ENCODE measurements around the gene TCF4.

Gene TCF4

DNA sequence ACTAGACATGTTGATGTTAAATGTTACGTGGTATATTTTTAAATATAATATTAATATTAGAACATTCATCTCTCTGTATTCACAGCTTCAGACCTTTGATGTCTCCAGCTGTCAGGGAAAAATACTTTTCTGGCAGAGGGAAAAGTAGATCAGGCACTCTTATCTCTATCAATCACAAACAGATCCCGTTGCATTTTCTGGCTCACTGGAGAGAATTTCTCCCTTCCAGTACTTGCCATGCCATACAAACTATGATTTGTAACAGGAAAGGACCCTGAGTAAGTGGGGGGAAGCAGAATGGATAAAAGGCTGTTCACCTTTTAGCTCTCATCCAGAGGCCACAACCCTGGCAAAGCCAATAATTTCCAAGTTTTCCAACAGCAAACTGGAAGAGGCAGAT is 158.0 kb downstream of the TCF4 start:
- DNase-seq = no peak
- ChIA-PET POLR2A (no interaction called here), CTCF (no interaction called here)

DNA sequence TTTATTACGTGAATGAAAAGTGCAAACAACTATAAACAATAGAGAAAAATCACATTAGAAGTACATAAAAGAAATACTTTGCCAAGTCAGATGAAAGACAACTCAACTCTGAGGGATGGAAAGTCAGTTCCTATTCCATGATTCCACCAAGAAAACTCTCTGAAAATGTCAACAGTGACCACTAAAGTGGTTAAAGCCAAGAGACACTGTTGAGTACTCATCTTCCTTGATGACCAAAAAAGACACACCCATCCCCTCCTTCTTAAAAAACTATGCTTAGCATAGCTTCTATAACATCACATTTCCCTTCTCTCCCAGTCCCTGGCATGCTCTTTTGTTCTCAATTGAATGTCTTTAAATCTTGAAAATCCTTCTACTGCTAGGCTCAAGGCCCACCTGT is 160.0 kb downstream of the TCF4 start:
- Histone ChIP-seq H3K4me1 (ENCODE audit: control extremely low read depth in 1 of 4, control insufficient read depth in 4 of 4, insufficient read depth in 4 of 4, low read length in 3 of 4) (no peaks in the 10 kb centered on the region), H3K36me3 (ENCODE audit: control insufficient read depth in 4 of 4, insufficient read depth in 4 of 4, low read length in 3 of 4) (no peaks in the 10 kb centered on the region), H3K27me3 (replicated peaks in 2 of 5; ENCODE audit: control insufficient read depth in 4 of 5, insufficient read depth in 5 of 5, low read length in 4 of 5) (no peaks in the 10 kb centered on the region), H3K4me3 (ENCODE audit: control insufficient read depth in 1 of 7, extremely low read depth in 1 of 7, insufficient read depth in 4 of 7, low read depth in 2 of 7, low read length in 6 of 7) (no peak overlapping the region), H3K9me3 (ENCODE audit: control extremely low read depth in 1 of 5, control insufficient read depth in 4 of 5, insufficient read depth in 2 of 5, low read depth in 1 of 5, low read length in 4 of 5) (no peaks in the 10 kb centered on the region), H3K27ac (ENCODE audit: insufficient read depth in 1 of 2, low read depth in 1 of 2, low read length in 2 of 2, poor library complexity in 1 of 2, severe bottlenecking in 2 of 2) (no peak overlapping the region)
- no peak for DNase-seq
- no CpG with 5 or more reads among the region's 1 CpG for WGBS (ENCODE audit: insufficient coverage)
- ChIA-PET POLR2A (no interaction called here), CTCF (interaction anchor here (0.7 kb wide), 1 partner anchor 12 kb away, joined by 3 read pairs; no protein-coding TSS in a partner anchor)

More for the DNA sequence above, 158.0 kb downstream of the TCF4 start:
- Histone ChIP-seq H3K4me3 (ENCODE audit: control insufficient read depth in 1 of 7, extremely low read depth in 1 of 7, insufficient read depth in 4 of 7, low read depth in 2 of 7, low read length in 6 of 7) (no peak overlapping the region), H3K27me3 (replicated peaks in 2 of 5; ENCODE audit: control insufficient read depth in 4 of 5, insufficient read depth in 5 of 5, low read length in 4 of 5) (no peaks in the 10 kb centered on the region), H3K36me3 (ENCODE audit: control insufficient read depth in 4 of 4, insufficient read depth in 4 of 4, low read length in 3 of 4) (no peaks in the 10 kb centered on the region), H3K27ac (ENCODE audit: insufficient read depth in 1 of 2, low read depth in 1 of 2, low read length in 2 of 2, poor library complexity in 1 of 2, severe bottlenecking in 2 of 2) (no peak overlapping the region), H3K4me1 (ENCODE audit: control extremely low read depth in 1 of 4, control insufficient read depth in 4 of 4, insufficient read depth in 4 of 4, low read length in 3 of 4) (no peaks in the 10 kb centered on the region), H3K9me3 (ENCODE audit: control extremely low read depth in 1 of 5, control insufficient read depth in 4 of 5, insufficient read depth in 2 of 5, low read depth in 1 of 5, low read length in 4 of 5) (no peaks in the 10 kb centered on the region)
- WGBS (ENCODE audit: insufficient coverage) = no CpG with 5 or more reads among the region's 2 CpGs

DNA sequence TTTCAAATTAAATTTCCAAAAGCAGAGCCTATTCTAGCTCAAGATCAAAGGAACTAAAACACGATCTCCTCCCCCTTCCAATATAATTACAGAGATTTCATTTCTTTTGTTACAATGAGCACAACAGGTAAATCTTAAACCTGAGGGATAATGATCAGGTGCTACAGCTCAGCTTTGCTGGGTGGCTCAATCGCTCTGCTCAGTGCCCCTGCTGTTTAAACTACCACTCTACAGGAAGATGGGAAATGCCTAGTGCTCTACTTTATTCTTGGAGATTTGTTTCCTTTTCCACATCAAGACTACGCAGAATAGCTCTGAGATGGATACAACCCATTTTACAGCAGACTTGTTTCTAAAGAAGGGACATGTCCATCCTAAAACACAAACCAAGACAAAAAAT is 162.3 kb downstream of the TCF4 start:
- peaks cover under 1 to 12% (median 3%) of the 10 kb centered on the region in 4 experiments for H3K4me1 ChIP-seq (ENCODE audit: control extremely low read depth in 1 of 4, control insufficient read depth in 4 of 4, insufficient read depth in 4 of 4, low read length in 3 of 4)
- WGBS (ENCODE audit: insufficient coverage) = 94% methylated on average over 2 of the region's 3 CpGs
- DNase-seq = no peak
- H3K4me3 ChIP-seq (ENCODE audit: control insufficient read depth in 1 of 7, extremely low read depth in 1 of 7, insufficient read depth in 4 of 7, low read depth in 2 of 7, low read length in 6 of 7) = no peak overlapping the region
- H3K27me3 ChIP-seq (replicated peaks in 2 of 5; ENCODE audit: control insufficient read depth in 4 of 5, insufficient read depth in 5 of 5, low read length in 4 of 5) = no peaks in the 10 kb centered on the region
- no peak overlapping the region for H3K27ac ChIP-seq (ENCODE audit: insufficient read depth in 1 of 2, low read depth in 1 of 2, low read length in 2 of 2, poor library complexity in 1 of 2, severe bottlenecking in 2 of 2)
- no peaks in the 10 kb centered on the region for H3K36me3 ChIP-seq (ENCODE audit: control insufficient read depth in 4 of 4, insufficient read depth in 4 of 4, low read length in 3 of 4)
- POLR2A ChIA-PET = no interaction called here
- no peaks in the 10 kb centered on the region for H3K9me3 ChIP-seq (ENCODE audit: control extremely low read depth in 1 of 5, control insufficient read depth in 4 of 5, insufficient read depth in 2 of 5, low read depth in 1 of 5, low read length in 4 of 5)
- CTCF ChIA-PET = interaction anchor here (1.4 to 3.3 kb wide), 2 partner anchors 10 to 21 kb away, joined by 4 to 17 read pairs; no protein-coding TSS in a partner anchor

DNA sequence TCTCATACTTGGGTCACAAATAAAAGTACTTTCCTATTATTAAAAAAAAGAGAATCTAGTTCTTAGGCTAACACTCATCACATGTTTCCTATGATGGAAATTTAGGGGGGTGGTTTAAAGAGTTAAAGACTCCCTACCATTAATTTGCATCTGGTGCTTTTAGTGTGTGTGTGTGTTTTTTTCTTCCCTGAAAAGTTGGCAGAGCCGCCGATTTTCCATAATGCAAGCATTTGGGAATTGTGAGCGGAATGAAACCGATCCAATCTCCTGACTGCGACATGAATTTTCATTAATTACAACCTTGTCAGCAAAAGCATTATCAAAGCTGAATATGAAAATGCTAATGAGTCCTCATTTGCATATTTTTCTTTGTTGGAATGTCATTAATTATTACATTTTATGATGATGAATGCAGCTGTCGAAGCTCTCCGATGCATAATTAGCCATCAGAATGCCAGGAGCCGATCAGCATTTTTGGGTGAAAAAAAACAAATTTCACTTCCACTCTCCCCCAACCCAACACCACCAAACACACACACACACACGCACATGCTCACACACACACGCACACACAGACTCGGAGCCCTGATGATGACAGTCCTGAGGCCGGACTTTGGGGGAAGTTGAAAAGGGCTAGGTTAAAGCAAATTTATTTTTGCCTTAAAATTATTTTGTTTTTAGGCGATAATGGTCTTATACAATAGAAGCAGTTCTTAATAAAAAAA is 165.4 kb downstream of the TCF4 start:
- 100% methylated on average over 5 of the region's 13 CpGs for WGBS (ENCODE audit: insufficient coverage)
- H3K9me3 ChIP-seq (ENCODE audit: control extremely low read depth in 1 of 5, control insufficient read depth in 4 of 5, insufficient read depth in 2 of 5, low read depth in 1 of 5, low read length in 4 of 5) = no peaks in the 10 kb centered on the region
- no peak overlapping the region for H3K27ac ChIP-seq (ENCODE audit: insufficient read depth in 1 of 2, low read depth in 1 of 2, low read length in 2 of 2, poor library complexity in 1 of 2, severe bottlenecking in 2 of 2)
- DNase-seq = peak in 1 of 3 donors; percentile 39
- H3K27me3 ChIP-seq (replicated peaks in 2 of 5; ENCODE audit: control insufficient read depth in 4 of 5, insufficient read depth in 5 of 5, low read length in 4 of 5) = no peaks in the 10 kb centered on the region
- ChIA-PET CTCF (interaction anchor here (0.9 to 3.3 kb wide), 2 partner anchors 7 to 32 kb away, joined by 3 to 17 read pairs; no protein-coding TSS in a partner anchor), POLR2A (no interaction called here)
- no peaks in the 10 kb centered on the region for H3K36me3 ChIP-seq (ENCODE audit: control insufficient read depth in 4 of 4, insufficient read depth in 4 of 4, low read length in 3 of 4)
- peaks cover 5 to 18% (median 9%) of the 10 kb centered on the region in 4 experiments for H3K4me1 ChIP-seq (ENCODE audit: control extremely low read depth in 1 of 4, control insufficient read depth in 4 of 4, insufficient read depth in 4 of 4, low read length in 3 of 4)
- no peak overlapping the region for H3K4me3 ChIP-seq (ENCODE audit: control insufficient read depth in 1 of 7, extremely low read depth in 1 of 7, insufficient read depth in 4 of 7, low read depth in 2 of 7, low read length in 6 of 7)

DNA sequence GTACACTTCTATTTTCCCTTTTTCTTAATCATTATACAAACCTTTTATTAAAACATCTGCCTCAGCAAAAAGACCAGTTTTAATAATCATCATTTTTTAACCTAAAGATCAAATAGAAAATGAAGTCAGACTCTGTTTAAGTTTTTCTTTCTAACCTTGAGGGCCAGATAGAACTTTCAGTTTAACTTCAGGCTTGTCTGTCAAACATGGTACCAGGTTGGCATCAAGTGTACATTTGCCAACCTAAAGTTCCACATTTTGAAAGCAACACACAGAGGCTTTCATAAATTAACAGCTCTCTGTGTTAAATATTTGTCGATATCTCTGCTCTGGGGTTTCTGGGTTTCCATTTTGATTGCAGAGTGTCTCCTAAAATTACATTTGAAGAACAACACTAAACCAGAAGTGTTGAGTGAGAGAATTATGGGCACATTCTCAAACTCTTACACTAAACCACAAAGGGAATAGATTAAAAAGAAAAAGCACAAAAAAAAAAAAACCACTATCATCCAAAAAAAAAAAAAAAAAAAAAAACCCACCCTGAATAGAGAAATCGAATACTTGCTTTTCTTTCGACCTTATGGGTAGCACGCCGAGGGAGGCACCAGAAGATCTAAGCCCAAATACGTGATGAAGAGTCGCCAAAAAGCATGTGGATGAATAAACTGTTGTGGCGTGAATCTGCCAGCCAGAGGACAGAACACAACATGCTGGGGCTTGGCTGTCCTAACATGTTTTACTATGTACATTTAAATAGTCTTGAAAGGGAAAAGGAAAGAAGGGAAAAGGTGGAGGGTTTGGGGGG is 166.2 kb downstream of the TCF4 start:
- H3K4me1 ChIP-seq (ENCODE audit: control extremely low read depth in 1 of 4, control insufficient read depth in 4 of 4, insufficient read depth in 4 of 4, low read length in 3 of 4) = peaks cover 5 to 18% (median 9%) of the 10 kb centered on the region in 4 experiments
- H3K27ac ChIP-seq (ENCODE audit: insufficient read depth in 1 of 2, low read depth in 1 of 2, low read length in 2 of 2, poor library complexity in 1 of 2, severe bottlenecking in 2 of 2) = no peak overlapping the region
- no peaks in the 10 kb centered on the region for H3K9me3 ChIP-seq (ENCODE audit: control extremely low read depth in 1 of 5, control insufficient read depth in 4 of 5, insufficient read depth in 2 of 5, low read depth in 1 of 5, low read length in 4 of 5)
- no peaks in the 10 kb centered on the region for H3K36me3 ChIP-seq (ENCODE audit: control insufficient read depth in 4 of 4, insufficient read depth in 4 of 4, low read length in 3 of 4)
- ChIA-PET POLR2A (interaction anchor here (0.6 kb wide), 1 partner anchor 119 kb away, joined by 3 read pairs; no protein-coding TSS in a partner anchor), CTCF (no interaction called here)
- 100% methylated on average over 6 of the region's 8 CpGs for WGBS (ENCODE audit: insufficient coverage)
- DNase-seq = no peak
- no peak overlapping the region for H3K4me3 ChIP-seq (ENCODE audit: control insufficient read depth in 1 of 7, extremely low read depth in 1 of 7, insufficient read depth in 4 of 7, low read depth in 2 of 7, low read length in 6 of 7)
- H3K27me3 ChIP-seq (replicated peaks in 2 of 5; ENCODE audit: control insufficient read depth in 4 of 5, insufficient read depth in 5 of 5, low read length in 4 of 5) = no peaks in the 10 kb centered on the region

DNA sequence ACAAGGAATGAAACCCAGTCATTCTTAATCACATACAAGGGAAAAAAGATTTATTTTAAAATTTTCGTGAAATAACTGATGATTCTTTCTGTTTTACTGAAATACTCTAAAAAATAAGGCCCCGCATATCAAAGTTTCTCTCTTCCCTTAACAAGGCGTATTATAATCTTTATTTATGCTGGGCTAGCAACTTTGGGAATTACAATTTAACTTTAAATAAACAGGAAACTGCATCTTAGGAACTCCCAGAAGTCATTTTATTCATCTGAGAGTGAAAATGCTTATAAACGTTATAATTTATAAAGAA is 166.7 kb downstream of the TCF4 start:
- no peak for DNase-seq
- ChIA-PET POLR2A (interaction anchor here (0.6 kb wide), 1 partner anchor 119 kb away, joined by 3 read pairs; no protein-coding TSS in a partner anchor), CTCF (no interaction called here)
- Histone ChIP-seq H3K9me3 (ENCODE audit: control extremely low read depth in 1 of 5, control insufficient read depth in 4 of 5, insufficient read depth in 2 of 5, low read depth in 1 of 5, low read length in 4 of 5) (no peaks in the 10 kb centered on the region), H3K4me1 (ENCODE audit: control extremely low read depth in 1 of 4, control insufficient read depth in 4 of 4, insufficient read depth in 4 of 4, low read length in 3 of 4) (peaks cover 5 to 18% (median 9%) of the 10 kb centered on the region in 4 experiments), H3K27ac (ENCODE audit: insufficient read depth in 1 of 2, low read depth in 1 of 2, low read length in 2 of 2, poor library complexity in 1 of 2, severe bottlenecking in 2 of 2) (no peak overlapping the region), H3K36me3 (ENCODE audit: control insufficient read depth in 4 of 4, insufficient read depth in 4 of 4, low read length in 3 of 4) (no peaks in the 10 kb centered on the region), H3K27me3 (replicated peaks in 2 of 5; ENCODE audit: control insufficient read depth in 4 of 5, insufficient read depth in 5 of 5, low read length in 4 of 5) (no peaks in the 10 kb centered on the region), H3K4me3 (ENCODE audit: control insufficient read depth in 1 of 7, extremely low read depth in 1 of 7, insufficient read depth in 4 of 7, low read depth in 2 of 7, low read length in 6 of 7) (no peak overlapping the region)
- no CpG with 5 or more reads among the region's 4 CpGs for WGBS (ENCODE audit: insufficient coverage)
